Stimulated activated CD8-positive, alpha-beta memory T cell treated with anti-CD3 and anti-CD28 coated beads, Interleukin-4, amount 100 ng/mL, for 4 hours (primary cell): ENCODE data around the gene VILL.
"Not testable (repeated sequence)": the region's sequence is repeated elsewhere in the genome, so short reads cannot be mapped to it uniquely, and the experiment has no call there.

Source experiments
- DNase-seq, 2 donors: peaks; one replicate each; pipeline ENCODE4 v3.0.0-alpha.2; 2020; ENCODE audit warnings: low read depth in 2 of 2, low spot score in 1 of 2

Gene VILL

DNA sequence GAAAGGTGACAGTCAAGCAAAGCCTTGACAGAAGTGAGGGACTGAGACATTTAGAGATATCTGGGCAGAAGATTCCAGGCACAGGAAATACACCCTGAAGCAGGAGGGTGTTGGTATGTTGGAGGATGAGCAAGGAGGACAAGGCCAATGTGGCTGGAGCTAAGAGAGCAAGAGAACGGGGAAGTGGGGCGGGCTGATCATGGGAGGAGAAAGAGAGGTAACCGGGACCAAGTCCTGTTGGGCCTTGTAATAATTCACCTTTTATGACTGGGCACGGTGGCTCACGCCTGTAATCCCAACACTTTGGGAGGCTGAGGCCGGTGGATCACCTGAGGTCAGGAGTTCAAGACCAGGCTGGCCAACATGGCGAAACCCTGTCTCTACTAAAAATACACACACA is 43.0 kb downstream of the VILL start:
- DNase-seq: not testable (repeated sequence)

DNA sequence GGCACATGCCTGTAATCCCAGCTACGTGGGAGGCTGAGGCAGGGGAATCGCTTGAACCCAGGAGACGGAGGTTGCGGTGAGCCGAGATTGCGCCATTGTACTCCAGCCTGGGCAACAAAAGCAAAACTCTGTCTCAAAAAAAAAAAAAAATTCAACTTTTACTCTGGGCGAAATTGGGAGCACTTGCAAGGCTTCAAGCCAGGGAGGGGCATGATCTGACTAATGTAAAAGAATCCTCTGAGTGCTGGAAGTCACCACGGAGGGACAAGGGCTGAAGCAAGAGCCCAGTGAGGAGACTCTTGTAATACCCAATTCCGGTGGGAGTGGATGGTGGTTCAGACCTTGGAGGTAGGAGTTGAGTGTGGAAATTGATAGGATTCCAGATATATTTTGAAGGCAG is 43.7 kb downstream of the VILL start:
- DNase-seq: not testable (repeated sequence)

DNA sequence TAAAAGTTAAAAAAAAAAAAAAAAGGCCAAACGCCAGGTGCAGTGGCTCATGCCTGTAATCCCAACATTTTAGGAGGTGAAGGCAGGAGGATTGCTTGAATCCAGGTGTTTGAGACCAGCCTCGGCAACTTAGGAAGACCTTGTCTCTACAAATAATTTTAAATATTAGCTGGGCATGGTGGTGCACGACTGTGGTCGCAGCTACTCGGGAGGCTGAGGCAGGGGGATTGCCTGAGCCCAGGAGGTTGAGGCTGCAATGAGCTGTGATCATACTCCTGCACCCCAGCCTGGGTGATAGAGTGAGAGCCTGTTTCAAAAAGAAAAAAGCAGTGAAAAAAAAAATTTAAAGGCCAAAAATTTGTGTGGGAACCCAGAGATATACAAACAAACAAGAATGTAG is 45.7 kb downstream of the VILL start:
- DNase-seq: no peak

DNA sequence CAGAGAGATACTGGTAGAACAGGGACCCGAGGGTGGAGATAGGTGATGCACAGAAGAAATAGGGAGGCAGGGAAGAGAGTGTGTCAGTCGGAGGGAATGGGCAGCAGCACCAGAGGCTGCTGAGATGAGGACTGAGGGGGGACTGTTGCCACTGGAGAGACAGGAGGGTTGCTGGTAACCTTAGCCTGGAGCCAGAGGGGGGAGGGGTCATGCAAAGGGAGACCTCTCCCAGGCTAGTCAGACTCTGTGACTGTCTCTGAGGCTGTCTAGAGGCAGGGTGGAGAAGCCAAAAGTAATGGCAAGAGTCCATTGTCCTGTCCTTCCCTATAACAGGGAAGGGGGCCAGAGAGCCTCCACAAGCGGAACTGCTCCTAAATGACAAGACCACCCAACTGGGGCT is 46.3 kb downstream of the VILL start:
- DNase-seq: no peak

DNA sequence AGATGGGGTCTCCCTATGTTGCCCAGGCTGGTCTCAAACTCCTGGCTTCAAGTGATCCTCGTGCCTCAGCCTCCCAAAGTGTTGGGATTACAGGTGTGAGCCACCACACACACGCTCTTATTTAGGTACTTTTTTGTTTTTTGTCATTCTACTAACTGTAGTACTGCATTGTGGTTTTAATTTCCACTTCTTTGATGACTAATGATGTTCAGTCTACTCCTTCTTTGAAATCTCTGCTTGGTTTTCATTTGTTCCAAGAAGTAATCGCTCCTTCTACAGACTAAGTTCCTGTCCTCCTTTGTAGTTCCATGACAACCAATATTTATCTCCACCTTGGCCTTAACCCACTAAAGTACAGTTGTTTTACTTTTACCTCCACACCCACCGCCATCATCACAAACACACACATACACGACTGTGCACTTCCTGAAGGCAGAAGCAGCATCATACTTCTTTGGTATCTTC is 47.9 kb downstream of the VILL start:
- DNase-seq: no peak

DNA sequence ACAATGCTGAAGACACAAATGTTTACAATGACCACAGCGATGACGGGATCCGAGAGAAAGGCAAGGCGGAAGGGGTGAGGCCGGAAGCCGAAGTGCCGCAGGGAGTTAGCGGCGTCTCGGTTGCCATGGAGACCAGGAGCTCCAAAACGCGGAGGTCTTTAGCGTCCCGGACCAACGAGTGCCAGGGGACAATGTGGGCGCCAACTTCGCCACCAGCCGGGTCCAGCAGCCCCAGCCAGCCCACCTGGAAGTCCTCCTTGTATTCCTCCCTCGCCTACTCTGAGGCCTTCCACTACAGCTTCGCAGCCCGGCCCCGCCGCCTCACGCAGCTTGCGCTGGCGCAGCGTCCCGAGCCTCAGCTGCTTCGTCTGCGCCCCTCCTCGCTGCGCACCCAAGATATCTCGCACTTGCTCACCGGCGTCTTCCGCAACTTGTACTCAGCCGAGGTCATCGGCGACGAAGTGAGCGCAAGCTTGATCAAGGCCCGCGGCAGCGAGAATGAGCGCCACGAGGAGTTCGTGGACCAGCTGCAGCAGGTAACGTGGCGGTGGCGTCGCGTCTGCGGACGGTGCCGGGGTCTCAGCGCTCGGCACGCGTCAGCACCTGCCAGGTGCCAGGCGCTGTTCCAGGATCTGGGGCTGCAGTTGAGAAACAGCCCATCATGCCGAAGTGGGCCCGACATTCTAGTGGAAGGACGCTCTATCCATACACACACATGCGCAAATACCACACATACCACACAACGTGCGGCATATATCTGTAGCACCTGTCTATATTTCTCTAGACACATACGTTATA is 48.7 kb downstream of the VILL start, which contains the start of gene DLEC1:
DLEC1 (plus strand) TSS at position 108 of the 798 bp plus-strand sequence; CDS start at position 126, 18 bp downstream.
- DNase-seq: peak; percentile 53 to 60

DNA sequence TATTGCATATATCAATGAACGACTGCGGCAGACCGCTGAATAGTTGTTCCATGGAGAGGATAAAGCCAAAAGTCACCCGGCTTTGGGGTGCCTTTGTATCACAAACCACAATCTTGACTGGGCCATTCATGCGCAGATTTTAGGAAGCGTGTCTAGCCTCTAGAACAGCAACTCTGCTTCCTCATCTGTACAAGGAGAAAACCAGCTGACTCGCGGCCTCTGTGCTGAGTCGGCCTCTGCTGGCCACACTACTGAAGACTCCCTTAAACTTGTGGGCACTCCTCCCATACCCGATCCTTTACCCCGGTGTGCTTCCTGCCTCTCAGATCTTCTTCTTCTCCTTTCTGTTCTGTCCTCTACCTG is 49.3 kb downstream of the VILL start:
- peak in 1 of 2 donors; percentile 9 for DNase-seq

DNA sequence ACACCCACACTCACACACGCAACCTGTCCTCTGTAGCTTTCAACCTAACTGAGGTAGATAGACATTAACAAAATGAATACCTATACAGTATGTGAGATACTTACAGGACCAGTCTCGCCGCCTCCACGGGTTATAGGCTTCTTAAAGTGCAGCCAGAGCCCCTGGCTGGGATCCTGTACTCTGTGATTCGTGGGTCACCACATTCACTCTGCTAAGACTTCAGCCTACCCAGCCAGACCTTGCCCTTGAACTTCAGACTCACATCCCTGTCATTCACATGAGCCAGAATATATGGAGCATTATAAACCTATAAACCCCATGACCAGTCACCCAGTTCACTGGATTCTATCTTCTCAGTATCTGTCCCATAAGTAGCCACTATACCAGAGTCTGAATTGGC is 49.8 kb downstream of the VILL start:
- DNase-seq: no peak

DNA sequence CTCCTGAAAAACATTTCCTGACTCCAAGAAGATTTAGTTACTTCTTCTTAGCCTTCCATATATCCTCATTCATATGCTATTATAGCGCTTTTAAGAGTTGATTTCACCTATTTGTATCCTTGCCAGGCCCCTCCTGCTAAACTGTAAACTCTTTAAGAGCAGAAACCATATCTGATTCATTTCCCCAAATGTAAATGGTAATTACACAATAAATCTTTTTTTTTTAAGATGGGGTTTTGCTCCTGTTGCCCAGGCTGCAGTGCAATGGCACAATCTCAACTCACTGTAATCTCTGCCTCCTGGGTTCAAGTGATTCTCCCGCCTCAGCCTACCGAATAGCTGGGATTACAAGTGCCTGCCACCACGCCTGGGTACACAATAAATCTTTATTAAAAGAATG is 52.9 kb downstream of the VILL start:
- no peak for DNase-seq

DNA sequence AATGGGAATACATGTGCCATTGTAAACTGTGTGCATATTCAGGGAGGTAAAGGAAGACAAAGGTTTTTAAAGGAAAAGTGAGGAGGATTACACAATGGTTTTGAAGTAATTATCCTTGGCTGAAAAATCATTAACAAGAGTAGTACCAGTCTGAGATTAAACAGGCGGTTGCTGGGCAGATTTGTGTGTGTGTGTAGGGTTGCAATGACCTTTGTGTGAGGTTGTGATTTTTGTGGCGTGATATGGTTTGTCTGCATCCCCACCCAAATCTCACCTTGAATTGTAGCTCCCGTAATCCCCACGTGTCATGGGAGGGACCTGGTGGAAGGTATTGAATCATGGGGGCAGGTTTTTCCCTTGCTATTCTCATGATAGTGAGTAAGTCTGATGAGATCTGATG is 55.4 kb downstream of the VILL start:
- no peak for DNase-seq

DNA sequence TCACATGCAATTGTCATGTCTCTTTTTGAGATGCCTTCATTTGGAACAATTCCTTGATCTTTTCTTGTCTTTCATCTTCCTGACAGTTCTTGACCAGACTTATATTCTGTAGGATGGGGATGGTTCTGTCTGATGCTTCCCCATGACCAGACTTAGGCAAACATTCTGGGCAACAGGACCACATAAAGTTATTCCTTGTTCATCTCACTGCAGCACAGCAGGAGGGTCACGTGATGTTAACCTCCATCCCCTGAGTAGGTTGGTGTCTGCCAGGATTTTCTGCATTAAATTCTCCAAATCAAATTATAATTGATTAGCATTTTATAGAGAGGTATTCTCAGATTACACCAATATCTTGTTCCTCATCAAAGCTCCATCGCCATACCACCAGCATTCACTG is 56.2 kb downstream of the VILL start:
- DNase-seq: no peak

DNA sequence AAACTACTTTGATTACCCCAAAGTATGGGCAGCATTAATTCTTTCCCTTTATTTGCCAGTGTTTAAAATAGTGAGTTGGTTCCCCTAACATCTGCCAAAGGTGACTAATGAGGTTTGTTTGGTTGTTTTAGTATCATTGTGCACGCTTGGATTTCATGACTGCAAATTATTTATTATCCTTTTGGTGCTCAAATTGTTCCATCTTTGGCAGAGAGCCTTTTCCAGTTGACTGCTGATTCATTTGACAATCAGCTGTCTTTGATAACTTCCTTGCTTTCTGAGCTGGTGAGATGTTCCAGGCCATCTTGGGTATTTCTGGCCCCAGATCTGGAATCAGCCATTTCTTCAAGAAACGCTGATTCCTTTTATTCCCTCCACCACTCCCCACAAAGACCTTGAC is 57.3 kb downstream of the VILL start:
- DNase-seq: no peak

DNA sequence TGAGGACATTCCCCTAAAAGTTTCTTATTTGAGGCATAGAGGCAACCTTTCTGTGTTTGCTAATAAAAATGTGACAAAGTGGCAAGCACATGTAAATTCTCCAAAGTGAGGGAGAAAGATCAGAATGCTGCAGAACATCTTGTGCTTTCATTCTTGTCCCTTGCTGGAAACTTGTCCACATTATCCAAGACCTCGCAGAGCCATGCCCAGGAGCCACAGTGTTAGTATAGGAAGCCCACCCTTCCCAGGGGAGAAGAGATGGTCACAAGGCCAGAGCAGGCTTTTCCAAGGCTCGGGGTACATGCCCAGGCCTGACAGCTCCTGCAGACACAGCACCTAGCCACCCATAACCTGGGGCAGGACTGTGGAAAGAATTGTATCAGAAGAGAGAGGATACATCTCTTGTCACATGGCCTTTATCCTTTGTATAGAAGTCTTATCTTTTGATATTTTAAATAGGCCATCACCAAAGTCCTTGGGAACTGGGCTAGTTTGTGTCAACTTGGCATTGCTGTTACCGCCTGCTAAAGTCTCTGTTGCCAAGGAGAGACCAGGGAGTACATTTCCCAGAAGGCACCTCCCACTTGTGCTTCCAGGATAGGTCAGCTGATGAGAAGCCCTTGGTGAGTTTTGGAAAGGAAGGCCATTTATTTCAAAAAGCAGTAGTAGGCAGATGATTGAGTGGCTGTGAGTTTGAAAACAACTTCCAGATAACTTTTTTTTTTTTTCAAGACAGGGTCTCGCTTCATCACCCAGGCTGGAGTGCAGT is 59.0 kb downstream of the VILL start:
- DNase-seq: no peak

DNA sequence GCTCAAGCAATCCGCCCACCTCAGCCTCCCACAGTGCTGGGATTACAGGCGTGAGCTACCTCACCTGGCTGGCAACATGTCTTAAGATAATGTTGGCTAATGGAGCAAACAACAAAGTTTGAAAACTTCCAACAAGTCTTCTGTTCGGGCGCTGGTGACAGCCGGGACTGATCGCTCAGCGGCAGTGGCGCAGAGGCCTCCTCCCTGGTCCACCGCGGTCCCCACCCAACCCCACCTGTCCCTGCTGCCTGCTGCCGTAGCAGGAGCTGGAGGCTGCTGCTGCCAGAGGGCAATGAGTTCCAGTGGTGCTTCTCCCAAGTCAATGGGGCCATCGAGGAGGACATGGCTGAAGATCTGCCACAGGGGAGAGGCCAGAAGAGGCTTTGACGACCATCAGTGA is 60.5 kb downstream of the VILL start:
- DNase-seq: no peak

DNA sequence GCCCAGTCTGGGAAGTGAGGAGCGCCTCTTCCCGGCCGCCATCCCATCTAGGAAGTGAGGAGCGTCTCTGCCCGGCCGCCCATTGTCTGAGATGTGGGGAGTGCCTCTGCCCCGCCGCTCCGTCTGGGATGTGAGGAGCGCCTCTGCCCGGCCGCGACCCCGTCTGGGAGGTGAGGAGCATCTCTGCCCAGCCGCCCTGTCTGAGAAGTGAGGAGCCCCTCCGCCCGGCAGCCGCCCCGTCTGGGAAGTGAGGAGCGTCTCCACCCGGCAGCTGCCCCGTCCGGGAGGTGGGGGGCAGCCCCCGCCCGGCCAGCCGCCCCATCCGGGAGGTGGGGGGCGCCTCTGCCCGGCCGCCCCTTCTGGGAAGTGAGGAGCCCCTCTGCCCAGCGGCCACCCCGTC is 62.7 kb downstream of the VILL start:
- DNase-seq: not testable (repeated sequence)

DNA sequence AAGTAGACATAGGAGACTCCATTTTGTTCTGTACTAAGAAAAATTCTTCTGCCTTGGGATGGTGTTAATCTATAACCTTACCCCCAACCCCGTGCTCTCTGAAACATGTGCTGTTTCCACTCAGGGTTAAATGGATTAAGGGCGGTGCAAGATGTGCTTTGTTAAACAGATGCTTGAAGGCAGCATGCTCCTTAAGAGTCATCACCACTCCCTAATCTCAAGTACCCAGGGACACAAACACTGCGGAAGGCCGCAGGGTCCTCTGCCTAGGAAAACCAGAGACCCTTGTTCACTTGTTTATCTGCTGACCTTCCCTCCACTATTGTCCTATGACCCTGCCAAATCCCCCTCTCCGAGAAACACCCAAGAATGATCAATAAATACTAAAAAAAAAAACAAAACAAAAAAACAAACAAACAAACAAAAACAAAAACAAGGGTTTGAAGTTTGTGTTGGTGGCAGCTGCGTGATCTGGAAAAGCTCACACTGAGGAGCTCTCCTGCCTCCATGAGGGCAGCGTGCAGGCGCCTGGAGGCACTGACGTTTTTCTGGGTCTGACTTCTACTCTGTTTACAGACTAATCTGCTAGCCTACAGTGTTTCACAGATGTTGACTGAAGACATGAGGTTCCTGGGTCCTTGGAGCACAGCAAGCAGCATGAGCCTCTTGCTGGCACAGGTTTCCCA is 63.4 kb downstream of the VILL start:
- DNase-seq: not testable (repeated sequence)

DNA sequence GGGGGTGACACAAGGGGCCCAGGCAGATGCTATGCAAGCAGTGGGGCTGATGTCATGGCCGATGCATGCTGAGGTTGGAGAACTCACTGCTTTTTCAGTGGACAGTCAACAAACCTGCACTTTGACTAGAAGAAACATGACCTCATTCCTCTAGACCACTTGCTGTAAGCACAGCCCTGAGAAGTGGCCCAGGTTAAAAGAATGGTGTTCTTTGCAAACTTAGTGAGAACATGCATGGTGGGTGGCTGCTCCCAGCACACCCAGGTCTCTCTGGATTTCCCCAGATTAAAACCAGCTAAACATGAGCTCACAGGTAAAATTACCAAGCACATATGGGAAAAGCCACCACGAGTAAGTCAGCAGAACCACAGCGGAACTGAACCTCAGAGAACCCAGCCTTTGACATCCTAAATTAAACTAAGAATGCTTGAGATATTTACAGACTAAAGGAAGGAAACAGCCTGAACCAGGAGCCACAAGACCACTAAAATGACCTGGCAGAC is 64.0 kb downstream of the VILL start:
- DNase-seq: no peak
